Ovary (tissue), 9 donors: ENCODE results near the gene JPT1. TPM values are rescaled to one million over a fixed set of nuclear protein-coding genes. Genes with fewer than 3 reads are reported as not detected.

Source experiments
- DNase-seq, 5 donors: peaks; one replicate each; pipeline ENCODE4 v3.0.0-alpha.2; 2019 to 2020
- H3K27ac ChIP-seq, 2 donors: fragments of 200-600 bp; one replicate each; pipeline versions ENCODE4 v1.5.1 to v1.8.0; 2019 to 2022
- H3K27me3 ChIP-seq: fragments of 200-600 bp; one replicate; pipeline ENCODE4 v1.8.0; 2022
- H3K36me3 ChIP-seq: fragments of 200-600 bp; sonication (generic); one replicate; pipeline ENCODE4 v1.5.1; 2019
- H3K4me1 ChIP-seq: one replicate; pipeline ENCODE4 v1.8.1; 2013; ENCODE audit warnings: mild to moderate bottlenecking, moderate library complexity; ENCODE audit not compliant: insufficient read depth
- H3K4me3 ChIP-seq: fragments of 200-600 bp; sonication (generic); one replicate; pipeline ENCODE4 v1.5.1; 2017
- H3K9me3 ChIP-seq, 2 donors: fragments of 200-600 bp in 1 of 2; sonication (generic) in 1 of 2; one replicate each; pipeline versions ENCODE4 v1.5.1 to v1.8.1; 2013 to 2019; ENCODE audit warnings: mild to moderate bottlenecking in 1 of 2, moderate library complexity in 1 of 2
- CTCF ChIP-seq, 3 donors: fragments of 450-650 bp in 2 of 3; fragments of 200-600 bp in 1 of 3; IDR thresholded peaks; one replicate each; pipeline versions ENCODE4 v1.5.1 to v1.8.0; 2016 to 2022; ENCODE audit warnings: antibody characterized with exemption in 3 of 3, mild to moderate bottlenecking in 1 of 3
- EP300 ChIP-seq: sonication (generic); formaldehyde crosslinking; IDR thresholded peaks from one replicate; pipeline ENCODE4 v1.6.1; 2017; ENCODE audit warnings: antibody characterized with exemption
- POLR2A ChIP-seq: fragments of 450-650 bp; IDR thresholded peaks from one replicate; pipeline ENCODE4 v1.6.1; 2017; ENCODE audit warnings: antibody characterized with exemption, mild to moderate bottlenecking, moderate library complexity
- WGBS, 3 donors: extraction: QIAGEN DNeasy Blood & Tissue Kit in 1 of 3; methylation state at CpG; one replicate each; pipeline versions ENCODE4 v1.1.5 to v1.1.7; 2013 to 2017; 5-methylcytosine and 5-hydroxymethylcytosine counted together
- intact Hi-C, 4 donors: fragments of 100-400 bp; cut with DNase I; formaldehyde crosslinking; loops; one replicate each; pipeline versions ENCODE4 v1.11.0 to v1.15.1; 2022 to 2023
- polyA plus RNA-seq, 2 donors: library from polyadenylated mRNA; stranded (reverse); fragments of 200-250 nt in 1 of 2; fragments of 350-450 nt in 1 of 2; fragmentation: Illumina TruSeq in 1 of 2; extraction: RNeasy Lipid Tissue Mini Kit (QIAGEN cat#74804) in 1 of 2; gene quantifications; one replicate each; pipeline ENCODE4 v1.2.3, GENCODE V29; 2013 to 2014
- small RNA-seq: library from RNA; depleted of rRNA; stranded (forward); fragments of <200 nt; gene quantifications from one replicate; pipeline ENCODE3, GENCODE V24; 2016
- total RNA-seq, 7 donors: library from RNA; depleted of rRNA in 2 of 7; stranded (reverse); fragments of >200 nt in 2 of 7; fragmentation: NEBNext Ultra II Directional in 3 of 7; extraction: Animal tissue kit (Norgen Biotek cat#: 25700) in 3 of 7; gene quantifications; one replicate each; pipeline versions ENCODE4 v1.1.0 to v1.2.4, GENCODE V29; 2016 to 2023
- donor health status: DM: no; HTN: no; CAD: no; lungs with moderate emphysema.
- donor health status: DM: no; HTN: no; CAD: no.
- donor health status: Bipolar disorder and iron deficiency.
- donor health status: DM: yes; HTN: yes; CAD: no.
- donor health status: DM: no; HTN: no; CAD: no.
- donor health status: DM: yes; HTN: yes; CAD: no.

The JPT1 gene
- total and polyA plus RNA-seq, 9 donors: 12.9 to 54.5 (median 20.2) TPM

- no peak for TF ChIP-seq EP300
- no peak for TF ChIP-seq POLR2A
- no peaks in the 10 kb centered on the region for H3K36me3 ChIP-seq
- H3K27ac ChIP-seq: peak overlapping the region; percentile 71 to 92
- H3K4me3 ChIP-seq: peak overlapping the region; percentile 72
- WGBS, 3 donors: 46 to 53% (median 52%) methylated on average over 12 of the region's 12 CpGs
- no peaks in the 10 kb centered on the region for H3K9me3 ChIP-seq
- H3K4me1 ChIP-seq: peaks cover 12% of the 10 kb centered on the region
- intact Hi-C loops: no loop called here
- DNase-seq: no peak
- no peaks in the 10 kb centered on the region for H3K27me3 ChIP-seq
Observed at GRCh38 chr17:75087182-75087557, 67.1 kb downstream of the JPT1 start.

GRCh38 chr17:75086496-75087181 is 67.7 kb downstream of the JPT1 start:
- H3K9me3 ChIP-seq: no peaks in the 10 kb centered on the region
- no peaks in the 10 kb centered on the region for H3K27me3 ChIP-seq
- H3K36me3 ChIP-seq: no peaks in the 10 kb centered on the region
- peaks cover 10% of the 10 kb centered on the region for H3K4me1 ChIP-seq
- peak overlapping the region in 1 of 2 donors; percentile 92 for H3K27ac ChIP-seq
- H3K4me3 ChIP-seq: no peak overlapping the region
- no peak for DNase-seq
- intact Hi-C loops: no loop called here
- TF ChIP-seq CTCF (IDR thresholded peaks at IDR 0.05) (no peak), EP300 (no peak), POLR2A (no peak)
- 78 to 84% (median 81%) methylated on average over 15 of the region's 15 CpGs for whole genome bisulfite sequencing, 3 donors

Small RNA genes within 50 kb of the gene (small RNA-seq; reads per million reads assigned to genes)
- gene RF00019: not detected

Other genes with a start within 250 kb of the JPT1 start
- 1 to 10 TPM in 4 of 7 donors, under 1 TPM in 3; 0.57 to 1.4 (median 1.1) TPM for gene USH1G, start 231.3 kb downstream of the JPT1 start, total RNA-seq
- under 1 TPM; 0.08 to 0.29 TPM for gene USH1G, start 231.3 kb downstream of the JPT1 start, polyA plus RNA-seq
- gene OTOP2, start 230.2 kb downstream of the JPT1 start, total RNA-seq: not detected
- not detected for gene OTOP2, start 230.2 kb downstream of the JPT1 start, polyA plus RNA-seq
- gene OTOP3, start 218.6 kb downstream of the JPT1 start, total RNA-seq: not detected
- gene OTOP3, start 218.6 kb downstream of the JPT1 start, polyA plus RNA-seq: not detected
- gene HID1, start 181.8 kb downstream of the JPT1 start, total RNA-seq: 10 to 100 TPM in 2 of 7 donors, 1 to 10 TPM in 5; 1.8 to 21.6 (median 5.2) TPM
- gene HID1, start 181.8 kb downstream of the JPT1 start, polyA plus RNA-seq: 1 to 10 TPM; 4.1 to 7.2 TPM
- gene CDR2L, start 166.9 kb downstream of the JPT1 start, total RNA-seq: 10 to 100 TPM in 1 of 7 donors, 1 to 10 TPM in 6; 4.5 to 19.2 (median 5.8) TPM
- gene CDR2L, start 166.9 kb downstream of the JPT1 start, polyA plus RNA-seq: 1 to 10 TPM; 2.1 to 3.3 TPM
- gene MRPL58, start 141.8 kb downstream of the JPT1 start, total RNA-seq: 10 to 100 TPM; 17.9 to 40.6 (median 22.0) TPM
- 10 to 100 TPM; 24.3 to 39.7 TPM for gene MRPL58, start 141.8 kb downstream of the JPT1 start, polyA plus RNA-seq
- 100 to 1,000 TPM; 137 to 226 (median 153) TPM for gene ATP5PD, start 107.5 kb downstream of the JPT1 start, total RNA-seq
- gene ATP5PD, start 107.5 kb downstream of the JPT1 start, polyA plus RNA-seq: 100 to 1,000 TPM; 199 to 331 TPM
- 10 to 100 TPM; 25.0 to 62.5 (median 50.2) TPM for gene KCTD2, start 107.3 kb downstream of the JPT1 start, total RNA-seq
- gene KCTD2, start 107.3 kb downstream of the JPT1 start, polyA plus RNA-seq: 10 to 100 TPM; 35.8 to 66.8 TPM
- 10 to 100 TPM in 5 of 7 donors, 1 to 10 TPM in 2; 6.0 to 20.6 (median 12.6) TPM for gene SLC16A5, start 66.6 kb downstream of the JPT1 start, total RNA-seq
- 1 to 10 TPM; 2.0 to 10.0 TPM for gene SLC16A5, start 66.6 kb downstream of the JPT1 start, polyA plus RNA-seq
- 1 to 10 TPM; 4.6 to 8.5 (median 5.1) TPM for gene ARMC7, start 44.5 kb downstream of the JPT1 start, total RNA-seq
- gene ARMC7, start 44.5 kb downstream of the JPT1 start, polyA plus RNA-seq: 10 to 100 TPM in 1 of 2 donors, 1 to 10 TPM in 1; 5.7 to 10.5 TPM
- 100 to 1,000 TPM in 2 of 7 donors, 10 to 100 TPM in 5; 51.3 to 118 (median 65.9) TPM for gene NT5C, start 22.8 kb downstream of the JPT1 start, total RNA-seq
- gene NT5C, start 22.8 kb downstream of the JPT1 start, polyA plus RNA-seq: 10 to 100 TPM; 10.0 to 72.9 TPM
- gene SUMO2, start 28.4 kb upstream of the JPT1 start, total RNA-seq: 100 to 1,000 TPM in 5 of 7 donors, 10 to 100 TPM in 2; 75.7 to 504 (median 395) TPM
- 100 to 1,000 TPM; 120 to 497 TPM for gene SUMO2, start 28.4 kb upstream of the JPT1 start, polyA plus RNA-seq
- gene NUP85, start 51.2 kb upstream of the JPT1 start, total RNA-seq: 10 to 100 TPM; 23.4 to 82.2 (median 55.1) TPM
- gene NUP85, start 51.2 kb upstream of the JPT1 start, polyA plus RNA-seq: 10 to 100 TPM; 38.1 to 41.1 TPM
- gene GGA3, start 107.1 kb upstream of the JPT1 start, total RNA-seq: 10 to 100 TPM; 23.1 to 48.9 (median 38.3) TPM
- 10 to 100 TPM; 18.2 to 39.6 TPM for gene GGA3, start 107.1 kb upstream of the JPT1 start, polyA plus RNA-seq
- 10 to 100 TPM; 19.6 to 44.8 (median 34.3) TPM for gene MRPS7, start 107.4 kb upstream of the JPT1 start, total RNA-seq
- 10 to 100 TPM; 34.1 to 46.4 TPM for gene MRPS7, start 107.4 kb upstream of the JPT1 start, polyA plus RNA-seq
- 10 to 100 TPM; 11.8 to 20.3 (median 13.9) TPM for gene MIF4GD, start 116.7 kb upstream of the JPT1 start, total RNA-seq
- 10 to 100 TPM; 15.7 to 17.8 TPM for gene MIF4GD, start 116.7 kb upstream of the JPT1 start, polyA plus RNA-seq
- 10 to 100 TPM in 2 of 7 donors, 1 to 10 TPM in 5; 6.0 to 12.1 (median 7.9) TPM for gene SLC25A19, start 134.9 kb upstream of the JPT1 start, total RNA-seq
- 1 to 10 TPM; 4.1 to 7.4 TPM for gene SLC25A19, start 134.9 kb upstream of the JPT1 start, polyA plus RNA-seq